SH-SY5Y (cell line): ENCODE data around the gene SRSF7.

Source experiments
- GATA2 ChIP-seq: IDR thresholded peaks from 2 replicates; pipeline ENCODE4 v1.6.1; 2011; ENCODE audit warnings: mild to moderate bottlenecking, low read depth, low read length
- GATA3 ChIP-seq: IDR thresholded peaks from 2 replicates; pipeline ENCODE4 v1.6.1; 2011; ENCODE audit warnings: low read depth, mild to moderate bottlenecking, low read length, moderate library complexity

Gene SRSF7

GRCh38 chr2:38700113-38700785 is 50.9 kb downstream of the SRSF7 start:
- TF ChIP-seq GATA3, result no peak
- TF ChIP-seq GATA2, result no peak

GRCh38 chr2:38698467-38699003 is 52.6 kb downstream of the SRSF7 start:
- TF ChIP-seq GATA2, result no peak
- no peak for TF ChIP-seq GATA3

GRCh38 chr2:38697116-38697840 is 53.9 kb downstream of the SRSF7 start:
- TF ChIP-seq GATA3 (no peak), GATA2 (no peak)
